ENCODE measurements around the gene CSNK1A1.

- TF ChIP-seq CTCF (IDR thresholded peaks at IDR 0.05) (no peak), POLR2A (IDR thresholded peaks at IDR 0.05; ENCODE audit: low read depth) (no peak), POLR2AphosphoS5 (IDR thresholded peaks at IDR 0.05) (peak in 1 of 2 donors; percentile 19), EP300 (IDR thresholded peaks at IDR 0.05) (no peak)
Observed at GRCh38 chr5:149447373-149448367, 103.6 kb downstream of the CSNK1A1 start.

Data from esophagus muscularis mucosa (tissue), 4 donors.